Stimulated activated memory B cell treated with anti-CD40 and anti-IgM and Interleukin-4, amounts not matched to agents 10 μg/mL and 1 μg/mL and 100 μg/mL, for 72 hours (primary cell): ENCODE results near the gene ZNF438.

Experiments
- ATAC-seq: fragments of 150-1000 bp; cut with Tn5 transposase; 2 replicates; pipeline ENCODE4 v1.10.0; 2021
- H3K27ac Mint-ChIP-seq: one replicate; pipeline ENCODE4 v1.8.0; 2022; ENCODE audit warnings: mild to moderate bottlenecking, mixed read lengths
- H3K27me3 Mint-ChIP-seq: one replicate; pipeline ENCODE4 v1.8.0; 2022; ENCODE audit warnings: mixed read lengths
- H3K36me3 Mint-ChIP-seq: one replicate; pipeline ENCODE4 v1.8.0; 2022; ENCODE audit warnings: mixed read lengths
- H3K4me1 Mint-ChIP-seq: one replicate; pipeline ENCODE4 v1.8.0; 2022; ENCODE audit warnings: mixed read lengths
- H3K4me3 Mint-ChIP-seq: one replicate; pipeline ENCODE4 v1.8.0; 2022; ENCODE audit warnings: mild to moderate bottlenecking, moderate library complexity, mixed read lengths
- H3K9me3 Mint-ChIP-seq: one replicate; pipeline ENCODE4 v1.8.0; 2022; ENCODE audit warnings: mixed read lengths

The ZNF438 gene

GRCh38 chr10:30839652-30840051 lies 192.0 kb downstream of the ZNF438 start:
- no peak overlapping the region for H3K4me3 Mint-ChIP-seq
- peaks cover 3% of the 10 kb centered on the region for H3K9me3 Mint-ChIP-seq
- H3K27me3 Mint-ChIP-seq: no peaks in the 10 kb centered on the region
- no peaks in the 10 kb centered on the region for H3K4me1 Mint-ChIP-seq
- no peak overlapping the region for H3K27ac Mint-ChIP-seq
- H3K36me3 Mint-ChIP-seq: no peaks in the 10 kb centered on the region
- ATAC-seq: no peak

- Mint-ChIP-seq H3K4me3 (no peak overlapping the region), H3K36me3 (no peaks in the 10 kb centered on the region), H3K27me3 (no peaks in the 10 kb centered on the region), H3K4me1 (no peaks in the 10 kb centered on the region), H3K9me3 (peaks cover 3% of the 10 kb centered on the region), H3K27ac (no peak overlapping the region)
- ATAC-seq: no peak
Measured at GRCh38 chr10:30836406-30836805, 195.3 kb downstream of the ZNF438 start.

GRCh38 chr10:30835146-30835545 lies 196.5 kb downstream of the ZNF438 start:
- Mint-ChIP-seq H3K9me3 (peaks cover 3% of the 10 kb centered on the region), H3K4me3 (no peak overlapping the region), H3K27ac (no peak overlapping the region), H3K27me3 (no peaks in the 10 kb centered on the region), H3K36me3 (no peaks in the 10 kb centered on the region), H3K4me1 (no peaks in the 10 kb centered on the region)
- no peak for ATAC-seq

- H3K4me1 Mint-ChIP-seq: no peaks in the 10 kb centered on the region
- peaks cover 3% of the 10 kb centered on the region for H3K9me3 Mint-ChIP-seq
- no peaks in the 10 kb centered on the region for H3K27me3 Mint-ChIP-seq
- H3K36me3 Mint-ChIP-seq: no peaks in the 10 kb centered on the region
- no peak for ATAC-seq
- no peak overlapping the region for H3K4me3 Mint-ChIP-seq
- no peak overlapping the region for H3K27ac Mint-ChIP-seq
Measured at GRCh38 chr10:30834651-30835050, 197.0 kb downstream of the ZNF438 start.

- H3K9me3 Mint-ChIP-seq: peaks cover 3% of the 10 kb centered on the region
- H3K27ac Mint-ChIP-seq: no peak overlapping the region
- no peak for ATAC-seq
- no peaks in the 10 kb centered on the region for H3K4me1 Mint-ChIP-seq
- no peak overlapping the region for H3K4me3 Mint-ChIP-seq
- no peaks in the 10 kb centered on the region for H3K27me3 Mint-ChIP-seq
- H3K36me3 Mint-ChIP-seq: no peaks in the 10 kb centered on the region
Measured at GRCh38 chr10:30834153-30834552, 197.5 kb downstream of the ZNF438 start.

GRCh38 chr10:30833628-30833970 lies 198.1 kb downstream of the ZNF438 start:
- Mint-ChIP-seq H3K27ac (no peak overlapping the region), H3K27me3 (no peaks in the 10 kb centered on the region), H3K9me3 (peaks cover 3% of the 10 kb centered on the region), H3K4me1 (no peaks in the 10 kb centered on the region), H3K4me3 (no peak overlapping the region), H3K36me3 (no peaks in the 10 kb centered on the region)
- ATAC-seq: no peak

- no peak for ATAC-seq
- no peaks in the 10 kb centered on the region for H3K27me3 Mint-ChIP-seq
- H3K9me3 Mint-ChIP-seq: peaks cover 3% of the 10 kb centered on the region
- H3K27ac Mint-ChIP-seq: no peak overlapping the region
- no peaks in the 10 kb centered on the region for H3K4me1 Mint-ChIP-seq
- H3K36me3 Mint-ChIP-seq: no peaks in the 10 kb centered on the region
- no peak overlapping the region for H3K4me3 Mint-ChIP-seq
Measured at GRCh38 chr10:30832749-30833627, 198.7 kb downstream of the ZNF438 start.

GRCh38 chr10:30832001-30832748 lies 199.5 kb downstream of the ZNF438 start:
- no peak for ATAC-seq
- H3K4me1 Mint-ChIP-seq: no peaks in the 10 kb centered on the region
- H3K4me3 Mint-ChIP-seq: no peak overlapping the region
- H3K36me3 Mint-ChIP-seq: no peaks in the 10 kb centered on the region
- no peak overlapping the region for H3K27ac Mint-ChIP-seq
- no peaks in the 10 kb centered on the region for H3K27me3 Mint-ChIP-seq
- no peaks in the 10 kb centered on the region for H3K9me3 Mint-ChIP-seq

GRCh38 chr10:30831426-30831825 lies 200.2 kb downstream of the ZNF438 start:
- H3K27ac Mint-ChIP-seq: no peak overlapping the region
- H3K4me3 Mint-ChIP-seq: no peak overlapping the region
- no peaks in the 10 kb centered on the region for H3K27me3 Mint-ChIP-seq
- no peaks in the 10 kb centered on the region for H3K9me3 Mint-ChIP-seq
- no peaks in the 10 kb centered on the region for H3K36me3 Mint-ChIP-seq
- no peak for ATAC-seq
- no peaks in the 10 kb centered on the region for H3K4me1 Mint-ChIP-seq

GRCh38 chr10:30830315-30831230 lies 201.1 kb downstream of the ZNF438 start:
- H3K27ac Mint-ChIP-seq: no peak overlapping the region
- no peaks in the 10 kb centered on the region for H3K27me3 Mint-ChIP-seq
- H3K4me3 Mint-ChIP-seq: no peak overlapping the region

GRCh38 chr10:30829901-30830300 lies 201.8 kb downstream of the ZNF438 start:
- no peak overlapping the region for H3K4me3 Mint-ChIP-seq
- H3K9me3 Mint-ChIP-seq: no peaks in the 10 kb centered on the region
- H3K27me3 Mint-ChIP-seq: no peaks in the 10 kb centered on the region
- no peaks in the 10 kb centered on the region for H3K36me3 Mint-ChIP-seq
- H3K4me1 Mint-ChIP-seq: no peaks in the 10 kb centered on the region
- ATAC-seq: no peak
- H3K27ac Mint-ChIP-seq: no peak overlapping the region

More at GRCh38 chr10:30830315-30831230, 201.1 kb downstream of the ZNF438 start:
- Mint-ChIP-seq H3K4me1 (no peaks in the 10 kb centered on the region), H3K9me3 (no peaks in the 10 kb centered on the region), H3K36me3 (no peaks in the 10 kb centered on the region)
- no peak for ATAC-seq

- H3K36me3 Mint-ChIP-seq: no peaks in the 10 kb centered on the region
- H3K9me3 Mint-ChIP-seq: no peaks in the 10 kb centered on the region
- no peaks in the 10 kb centered on the region for H3K4me1 Mint-ChIP-seq
- no peak for ATAC-seq
- H3K27me3 Mint-ChIP-seq: no peaks in the 10 kb centered on the region
- no peak overlapping the region for H3K4me3 Mint-ChIP-seq
- H3K27ac Mint-ChIP-seq: no peak overlapping the region
Measured at GRCh38 chr10:30828680-30829079, 203.0 kb downstream of the ZNF438 start.

GRCh38 chr10:30828164-30828563 lies 203.5 kb downstream of the ZNF438 start:
- no peak overlapping the region for H3K27ac Mint-ChIP-seq
- H3K9me3 Mint-ChIP-seq: no peaks in the 10 kb centered on the region
- H3K4me1 Mint-ChIP-seq: no peaks in the 10 kb centered on the region
- ATAC-seq: no peak
- no peak overlapping the region for H3K4me3 Mint-ChIP-seq
- H3K36me3 Mint-ChIP-seq: no peaks in the 10 kb centered on the region
- no peaks in the 10 kb centered on the region for H3K27me3 Mint-ChIP-seq

- no peaks in the 10 kb centered on the region for H3K27me3 Mint-ChIP-seq
- no peaks in the 10 kb centered on the region for H3K36me3 Mint-ChIP-seq
- H3K27ac Mint-ChIP-seq: no peak overlapping the region
- H3K9me3 Mint-ChIP-seq: no peaks in the 10 kb centered on the region
- H3K4me3 Mint-ChIP-seq: no peak overlapping the region
- H3K4me1 Mint-ChIP-seq: no peaks in the 10 kb centered on the region
- ATAC-seq: no peak
Measured at GRCh38 chr10:30827531-30828120, 204.0 kb downstream of the ZNF438 start.

- no peak for ATAC-seq
- H3K9me3 Mint-ChIP-seq: no peaks in the 10 kb centered on the region
- no peaks in the 10 kb centered on the region for H3K4me1 Mint-ChIP-seq
- peaks cover 5% of the 10 kb centered on the region for H3K27me3 Mint-ChIP-seq
- no peak overlapping the region for H3K4me3 Mint-ChIP-seq
- no peaks in the 10 kb centered on the region for H3K36me3 Mint-ChIP-seq
- H3K27ac Mint-ChIP-seq: no peak overlapping the region
Measured at GRCh38 chr10:30826679-30827078, 205.0 kb downstream of the ZNF438 start.
